Body of pancreas (tissue), 4 donors: Measurements from ENCODE around the gene GLIS2. TPM values are rescaled to one million over a fixed set of nuclear protein-coding genes. Genes with fewer than 3 reads are reported as not detected.

Experiments used
- ATAC-seq: fragments of 150-250 bp; one replicate; pipeline ENCODE4 v1.9.1; 2016
- DNase-seq, 4 donors: peaks; one replicate each; pipeline ENCODE4 v3.0.0-alpha.2; 2019
- H3K27ac ChIP-seq, 4 donors: fragments of 200-600 bp; sonication (generic); 1 replicate in 3 of 4; 2 replicates in 1 of 4; pipeline versions ENCODE4 v1.5.1 to v1.6.1; 2016 to 2019; ENCODE audit warnings: mild to moderate bottlenecking in 1 of 4, mixed read lengths in 1 of 4, moderate library complexity in 1 of 4
- H3K27me3 ChIP-seq, 2 donors: fragments of 200-600 bp; sonication (generic); one replicate each; pipeline ENCODE4 v1.6.0; 2016; ENCODE audit warnings: mild to moderate bottlenecking in 1 of 2
- H3K36me3 ChIP-seq, 2 donors: fragments of 200-600 bp; sonication (generic); replicated peaks in 1 of 2; 2 replicates each; pipeline ENCODE4 v1.5.1; 2016; ENCODE audit warnings: low read depth in 2 of 2; ENCODE audit not compliant: insufficient read depth in 1 of 2
- H3K4me1 ChIP-seq: fragments of 200-600 bp; sonication (generic); one replicate; pipeline ENCODE4 v1.6.0; 2016
- H3K4me3 ChIP-seq, 2 donors: fragments of 200-600 bp; sonication (generic); 1 replicate in 1 of 2; 2 replicates in 1 of 2; pipeline ENCODE4 v1.5.1; 2016 to 2019
- H3K9me3 ChIP-seq, 3 donors: fragments of 200-600 bp; sonication (generic); 1 replicate in 2 of 3; 2 replicates in 1 of 3; pipeline ENCODE4 v1.5.1; 2016
- CTCF ChIP-seq, 7 experiments: fragments of 450-650 bp in 4 of 7; fragments of 200-600 bp in 3 of 7; sonication (generic) in 3 of 7; IDR thresholded peaks; one replicate each; pipeline ENCODE4 v1.5.1; 2016 to 2019; ENCODE audit warnings: antibody characterized with exemption in 7 of 7
- POLR2A ChIP-seq, 3 donors: fragments of 450-650 bp; IDR thresholded peaks; one replicate each; pipeline ENCODE4 v1.6.1; 2016; ENCODE audit warnings: antibody characterized with exemption in 3 of 3, mild to moderate bottlenecking in 2 of 3
- WGBS, 2 donors: methylation state at CpG; one replicate each; pipeline ENCODE4 v1.1.5; 2017; 5-methylcytosine and 5-hydroxymethylcytosine counted together
- intact Hi-C: fragments of 100-400 bp; cut with DNase I; formaldehyde crosslinking; loops from one replicate; pipeline ENCODE4 v1.15.1; 2023
- total RNA-seq, 2 donors: library from RNA; depleted of rRNA; stranded (reverse); fragments of >200 nt; gene quantifications; one replicate each; pipeline ENCODE4 v1.1.0, GENCODE V29; 2016

Gene GLIS2
- total RNA-seq, 2 donors from 2014 or later = 6.0 to 6.3 TPM

DNA sequence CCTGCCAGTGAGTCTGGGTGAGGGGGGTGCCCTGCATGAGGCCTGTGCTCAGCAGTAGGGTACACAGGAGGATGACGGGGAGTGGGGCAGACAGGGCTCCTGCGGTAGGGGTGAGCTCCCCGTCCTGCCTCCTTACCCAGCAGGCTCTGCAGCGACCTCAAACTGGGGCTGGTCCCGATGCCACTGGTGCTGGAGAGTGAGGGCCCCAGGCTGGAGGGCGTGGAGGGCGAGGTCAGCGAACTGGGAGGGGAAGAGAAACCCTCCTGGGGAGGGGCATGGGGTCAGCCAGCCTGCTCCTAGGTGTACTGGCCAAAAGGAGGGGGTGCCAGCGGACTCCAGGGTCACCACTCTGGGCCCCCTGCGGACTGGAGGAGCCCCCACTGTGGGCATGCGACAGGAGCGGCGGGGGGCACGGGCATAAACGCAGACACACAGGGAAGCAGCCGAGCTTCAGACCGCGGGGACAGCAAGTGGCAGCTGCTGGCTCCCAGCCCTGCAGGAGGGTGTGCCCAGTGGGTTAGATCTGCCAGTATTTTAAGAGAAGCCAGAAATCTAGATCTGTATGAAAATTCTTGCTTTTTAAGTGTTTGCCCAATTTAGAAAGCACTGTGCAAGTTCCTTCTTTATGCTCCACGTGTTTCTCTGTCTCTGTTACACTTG, 46.7 kb downstream of the GLIS2 start:
- Histone ChIP-seq H3K9me3 (no peaks in the 10 kb centered on the region), H3K36me3 (peaks cover 0 to 2% of the 10 kb centered on the region in 2 donors), H3K27ac (no peak overlapping the region), H3K4me3 (no peak overlapping the region), H3K4me1 (no peaks in the 10 kb centered on the region), H3K27me3 (no peaks in the 10 kb centered on the region)
- DNase-seq (no peak), ATAC-seq (no peak)
- TF ChIP-seq POLR2A (IDR thresholded peaks at IDR 0.05) = no peak
- TF ChIP-seq CTCF (IDR thresholded peaks at IDR 0.05) = no peak
- intact Hi-C loops = no loop called here
- 88 to 93% methylated on average over 13 to 16 of the region's 19 CpGs for WGBS, 2 donors

DNA sequence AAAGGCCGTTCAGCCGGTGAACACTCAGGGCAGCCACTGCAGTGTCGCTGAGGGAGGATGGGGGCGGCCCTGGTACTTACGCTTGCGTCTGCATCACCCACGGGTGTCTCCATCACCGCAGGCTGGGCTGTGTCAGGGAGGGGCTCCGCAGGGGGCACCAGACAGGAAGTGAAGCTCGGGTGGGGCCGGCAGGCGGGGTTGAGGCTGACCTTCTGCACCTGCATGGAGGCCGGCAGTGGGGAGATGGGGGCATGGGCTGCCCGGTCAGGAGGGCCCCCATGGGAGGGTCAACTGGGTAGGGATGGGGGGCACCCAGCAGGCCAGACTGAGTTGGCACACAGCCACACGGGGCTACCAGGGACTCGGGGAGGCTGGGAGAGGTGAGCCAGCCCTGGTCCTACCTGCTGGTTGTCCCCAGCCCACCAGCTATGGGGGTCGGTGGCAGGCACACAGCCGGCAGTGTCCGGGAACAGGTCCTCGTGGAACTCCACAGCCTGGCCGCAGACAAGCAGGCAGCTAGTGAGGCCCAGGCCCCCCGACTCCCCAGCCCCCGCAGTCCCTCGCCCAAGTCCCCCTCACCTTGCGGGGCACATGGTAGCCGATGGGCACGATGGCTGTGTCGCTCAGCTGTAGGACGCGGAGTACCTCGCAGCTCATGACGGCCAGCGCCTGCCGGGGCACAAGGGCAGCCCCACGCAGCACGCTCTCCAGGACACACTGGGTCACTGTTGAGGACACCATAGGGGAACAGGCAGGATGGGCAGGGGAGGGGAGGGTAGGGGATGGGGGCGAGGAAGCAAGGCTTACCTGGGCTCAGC, 48.5 kb downstream of the GLIS2 start:
- H3K27me3 ChIP-seq = no peaks in the 10 kb centered on the region
- intact Hi-C loops = no loop called here
- WGBS, 2 donors = 76 to 87% methylated on average over 10 to 37 of the region's 37 CpGs
- peaks cover 0 to 2% of the 10 kb centered on the region in 2 donors for H3K36me3 ChIP-seq
- no peaks in the 10 kb centered on the region for H3K4me1 ChIP-seq
- TF ChIP-seq POLR2A (IDR thresholded peaks at IDR 0.05) = no peak
- TF ChIP-seq CTCF (IDR thresholded peaks at IDR 0.05) = no peak
- DNase-seq (no peak), ATAC-seq (no peak)
- H3K27ac ChIP-seq = no peak overlapping the region
- H3K4me3 ChIP-seq = no peak overlapping the region
- H3K9me3 ChIP-seq = no peaks in the 10 kb centered on the region

- WGBS, 2 donors = 93 to 100% methylated on average over 4 to 10 of the region's 10 CpGs
These were observed 49.1 kb downstream of the GLIS2 start for GRCh38 chr16:4365014-4365406.

GRCh38 chr16:4365615-4366014, 49.7 kb downstream of the GLIS2 start:
- H3K9me3 ChIP-seq = no peaks in the 10 kb centered on the region
- ATAC-seq = no peak
- H3K4me1 ChIP-seq = no peaks in the 10 kb centered on the region
- H3K4me3 ChIP-seq = no peak overlapping the region
- DNase-seq = no peak
- H3K36me3 ChIP-seq = peaks cover 0 to 2% of the 10 kb centered on the region in 2 donors
- whole genome bisulfite sequencing, 2 donors = 86 to 96% methylated on average over 2 to 12 of the region's 12 CpGs
- intact Hi-C loops = no loop called here
- no peaks in the 10 kb centered on the region for H3K27me3 ChIP-seq
- H3K27ac ChIP-seq = no peak overlapping the region
- TF ChIP-seq CTCF (IDR thresholded peaks at IDR 0.05) (no peak), POLR2A (IDR thresholded peaks at IDR 0.05) (no peak)

More at GRCh38 chr16:4365014-4365406, 49.1 kb downstream of the GLIS2 start:
- Histone ChIP-seq H3K4me1 (no peaks in the 10 kb centered on the region), H3K36me3 (peaks cover 0 to 2% of the 10 kb centered on the region in 2 donors), H3K9me3 (no peaks in the 10 kb centered on the region), H3K4me3 (no peak overlapping the region), H3K27ac (no peak overlapping the region), H3K27me3 (no peaks in the 10 kb centered on the region)
- intact Hi-C loops = no loop called here
- no peak for ATAC-seq
- no peak for DNase-seq
- TF ChIP-seq POLR2A (IDR thresholded peaks at IDR 0.05) = no peak
- no peak for TF ChIP-seq CTCF (IDR thresholded peaks at IDR 0.05)
